ENCODE data around the gene DAZAP2. TPM values are rescaled to one million over a fixed set of nuclear protein-coding genes. Genes with fewer than 3 reads are reported as not detected.

Gene DAZAP2
- total and polyA plus RNA-seq, 2 of the 13 experiments (the other 11 are each of a cell fraction or from before 2014, with no cell fraction given): 64.5 to 222 TPM

- TF ChIP-seq IRF9 (CRISPR knock-in tag; IDR thresholded peaks at IDR 0.05; ENCODE audit: borderline replicate concordance): no peak
- TF ChIP-seq ZNF292 (CRISPR knock-in tag; IDR thresholded peaks at IDR 0.05; ENCODE audit: borderline replicate concordance, low read depth): no peak
- peak; percentile 37 for TF ChIP-seq RARA (CRISPR knock-in tag; IDR thresholded peaks at IDR 0.05)
- 0 out of 2 replicates have a peak, but pooled peaks have one; percentile 67 for TF ChIP-seq FLYWCH1 (CRISPR knock-in tag; IDR thresholded peaks at IDR 0.05)
- peak; percentile 81 for TF ChIP-seq ZNF777 (CRISPR knock-in tag; IDR thresholded peaks at IDR 0.05)
- no peak; the same call in 1 of the 2 replicates for TF ChIP-seq IKZF5 (CRISPR knock-in tag; IDR thresholded peaks at IDR 0.05)
- TF ChIP-seq MAF1 (CRISPR knock-in tag; IDR thresholded peaks at IDR 0.05; ENCODE audit: borderline replicate concordance): no peak
- TF ChIP-seq ZNF18 (CRISPR knock-in tag; IDR thresholded peaks at IDR 0.05; ENCODE audit: insufficient replicate concordance): peak; percentile 78
- TF ChIP-seq NFYB (CRISPR knock-in tag; IDR thresholded peaks at IDR 0.05): peak; percentile 98
- no peak for TF ChIP-seq ZNF496 (CRISPR knock-in tag; IDR thresholded peaks at IDR 0.05; ENCODE audit: insufficient replicate concordance)
- TF ChIP-seq ZNF275 (CRISPR knock-in tag; IDR thresholded peaks at IDR 0.05; ENCODE audit: borderline replicate concordance): peak; percentile 75; the same call in 1 of the 2 replicates
- peak; percentile 64; the same call in 1 of the 2 replicates for TF ChIP-seq MEIS2 (CRISPR knock-in tag; IDR thresholded peaks at IDR 0.05)
- TF ChIP-seq POLR2AphosphoS5 (IDR thresholded peaks at IDR 0.05; ENCODE audit: low read depth, low read length): peak; percentile 61
- TF ChIP-seq ARHGAP35 (CRISPR knock-in tag; IDR thresholded peaks at IDR 0.05; ENCODE audit: borderline replicate concordance): no peak; the same call in 1 of the 2 replicates
- TF ChIP-seq ZNF432 (CRISPR knock-in tag; IDR thresholded peaks at IDR 0.05; ENCODE audit: borderline replicate concordance): no peak
- no peak for TF ChIP-seq ZNF639 (CRISPR knock-in tag; conservative IDR thresholded peaks at IDR 0.05)
- TF ChIP-seq ZBTB46 (CRISPR knock-in tag; IDR thresholded peaks at IDR 0.05; ENCODE audit: borderline replicate concordance): no peak
- no peak for TF ChIP-seq PRPF4 (IDR thresholded peaks at IDR 0.05; ENCODE audit: low read depth, low read length, poor library complexity, severe bottlenecking)
- no peak for TF ChIP-seq PCBP2 (optimal IDR thresholded peaks at IDR 0.05; ENCODE audit: low read depth, low read length, poor library complexity, severe bottlenecking)
- no peak for TF ChIP-seq GATA4 (IDR thresholded peaks at IDR 0.05; ENCODE audit: borderline replicate concordance, low read depth)
These were observed at the start of gene DAZAP2 (continued) for GRCh38 chr12:51238510-51239334.

Data from HepG2 (cell line).